HG03060 (cell line): ENCODE data around the gene LGR6.

Experiments
- ATAC-seq: cut with Tn5 transposase; IDR thresholded peaks from one replicate; pipeline ENCODE4 v1.9.1; 2021; ENCODE audit warnings: low read depth, moderate number of reproducible peaks; ENCODE audit not compliant: unreplicated experiment

Gene LGR6

DNA sequence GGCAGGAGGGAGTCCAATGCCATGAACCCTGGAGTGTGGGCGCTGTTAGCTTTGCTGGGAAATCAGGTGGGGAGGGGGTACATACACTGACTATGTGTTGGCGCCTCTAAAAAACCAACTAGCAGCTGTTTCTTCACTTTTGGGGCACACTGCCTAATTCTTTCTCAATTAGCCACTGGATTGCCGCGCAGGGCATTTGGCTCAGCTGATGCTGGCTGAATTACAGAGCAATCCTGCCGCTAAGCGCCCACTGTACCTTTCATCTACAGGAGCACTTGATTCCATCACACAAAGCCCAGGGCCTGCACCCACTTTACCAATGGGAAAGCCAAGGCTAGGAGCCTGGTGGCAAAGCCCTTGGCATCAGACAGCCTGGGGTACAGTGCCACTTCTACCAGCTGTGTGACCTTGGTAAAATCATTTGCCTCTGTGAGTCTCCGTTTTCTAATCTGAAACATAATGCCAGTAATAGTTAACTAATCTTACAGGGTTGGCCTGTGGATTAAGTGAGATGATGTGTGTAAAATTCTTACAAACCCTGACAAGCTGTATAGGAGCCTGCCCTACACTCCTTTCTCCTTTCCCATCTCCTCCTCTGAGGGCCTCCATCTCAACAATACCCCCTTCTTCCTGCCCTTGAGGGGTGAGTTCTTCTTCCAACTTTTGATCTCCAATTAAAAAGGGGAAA is 89.1 kb downstream of the LGR6 start:
- ATAC-seq = no peak

GRCh38 chr1:202283379-202283844 is 89.8 kb downstream of the LGR6 start:
- no peak for ATAC-seq

GRCh38 chr1:202283991-202284390 is 90.4 kb downstream of the LGR6 start:
- ATAC-seq = no peak

DNA sequence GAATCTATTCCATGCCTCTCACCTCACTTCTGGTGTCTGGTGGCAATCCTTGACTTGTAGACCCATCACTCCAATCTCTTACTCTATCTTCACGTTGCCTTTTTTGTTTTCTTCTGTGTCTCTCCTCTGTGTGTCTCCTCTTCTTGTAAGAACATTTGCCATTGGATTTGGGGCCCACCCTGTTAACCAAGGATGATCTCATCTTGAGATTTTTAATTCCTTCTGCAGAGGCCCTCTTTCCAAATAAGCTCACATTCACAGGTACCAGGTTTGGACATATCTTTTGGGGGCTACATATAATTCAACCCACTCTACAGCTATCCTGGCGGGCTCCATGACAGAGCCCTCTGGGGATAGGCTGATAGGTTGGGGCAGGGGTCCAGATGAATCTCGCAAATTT is 92.3 kb downstream of the LGR6 start:
- ATAC-seq = no peak

DNA sequence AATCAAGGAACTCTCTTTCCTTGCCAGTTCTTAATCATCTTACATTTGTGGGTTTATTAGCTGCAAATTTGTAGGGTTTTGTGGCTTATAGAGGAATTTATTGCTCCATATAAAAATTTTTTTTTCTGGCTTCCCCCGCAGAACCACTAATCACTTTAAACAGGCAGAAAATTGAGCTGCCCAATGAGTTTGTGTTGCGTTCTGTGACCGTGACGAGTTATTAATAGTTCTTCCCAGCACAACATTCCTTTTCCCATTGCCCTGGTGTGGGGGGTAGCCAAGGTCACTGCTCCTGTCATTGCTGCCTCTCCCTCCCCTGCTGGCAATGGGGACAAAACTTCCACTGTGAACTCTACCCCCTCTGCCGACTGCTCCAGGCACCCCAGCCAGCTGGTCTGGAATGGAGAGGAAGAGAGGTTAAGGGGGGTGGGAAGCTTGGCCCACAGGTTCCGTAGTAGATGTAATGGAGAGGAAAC is 93.1 kb downstream of the LGR6 start:
- ATAC-seq = no peak

GRCh38 chr1:202287196-202287595 is 93.6 kb downstream of the LGR6 start:
- no peak for ATAC-seq

GRCh38 chr1:202288177-202288576 is 94.6 kb downstream of the LGR6 start:
- no peak for ATAC-seq

GRCh38 chr1:202289009-202289408 is 95.4 kb downstream of the LGR6 start:
- ATAC-seq = no peak

DNA sequence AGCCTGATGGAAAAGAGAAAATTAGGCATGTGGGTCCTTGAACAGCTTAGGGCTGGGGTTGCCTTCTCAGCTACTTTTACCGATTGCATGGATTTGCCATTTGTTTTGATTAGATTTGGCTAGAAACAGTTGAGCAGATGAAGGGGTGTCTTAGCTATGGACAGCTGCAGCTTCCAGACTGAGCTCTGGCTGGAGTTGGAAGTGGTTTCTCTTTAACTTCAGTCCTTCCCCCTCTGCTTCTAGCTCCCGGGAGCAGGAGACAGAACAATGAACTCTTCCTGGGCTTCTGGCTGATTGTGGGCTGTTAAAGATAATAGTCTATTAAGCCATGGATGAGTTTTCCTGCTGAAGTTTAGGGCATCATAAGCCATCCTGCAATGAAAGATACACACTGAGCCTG is 97.4 kb downstream of the LGR6 start:
- ATAC-seq = no peak

DNA sequence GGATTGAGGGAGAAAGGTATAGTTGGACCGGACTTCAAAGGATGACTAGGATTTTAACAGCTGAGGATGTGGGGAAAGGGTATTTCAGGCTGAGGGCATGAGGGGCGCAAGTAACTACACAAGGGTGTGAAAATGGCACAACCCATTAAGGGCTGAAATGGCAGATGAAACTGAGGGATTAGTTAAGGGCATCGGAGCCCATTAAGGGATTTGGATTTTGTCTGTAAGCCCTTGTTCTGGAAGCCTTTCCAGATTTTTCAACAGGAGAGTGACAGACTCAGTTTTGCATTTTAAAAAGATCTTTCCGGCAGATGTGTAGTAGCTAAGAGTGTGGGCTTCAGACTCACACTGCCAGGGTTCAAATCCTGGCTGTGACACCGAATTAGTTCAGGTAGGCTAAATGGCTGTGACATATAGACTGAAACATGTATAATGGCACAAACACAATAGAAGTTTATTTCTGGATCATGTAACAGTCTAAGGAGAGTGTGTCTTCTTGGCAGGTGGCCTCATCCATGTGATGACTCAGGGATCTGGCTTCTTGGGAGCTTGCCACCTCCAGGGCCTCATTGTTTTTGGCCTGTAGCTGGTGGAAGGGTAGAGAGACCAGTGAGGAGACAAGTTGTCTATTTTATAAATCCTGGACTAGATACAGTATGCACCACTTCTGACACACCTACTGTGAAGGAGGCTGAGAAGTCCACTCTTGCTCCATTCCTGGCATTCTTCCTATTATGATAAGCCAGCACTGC is 98.5 kb downstream of the LGR6 start:
- ATAC-seq = no peak

- ATAC-seq = no peak
Measured at GRCh38 chr1:202292773-202293172, 99.2 kb downstream of the LGR6 start.

- ATAC-seq = no peak
Measured at GRCh38 chr1:202293569-202293968, 100.0 kb downstream of the LGR6 start.

GRCh38 chr1:202302166-202302565 is 108.6 kb downstream of the LGR6 start:
- ATAC-seq = no peak

GRCh38 chr1:202304375-202304774 is 110.8 kb downstream of the LGR6 start:
- no peak for ATAC-seq

DNA sequence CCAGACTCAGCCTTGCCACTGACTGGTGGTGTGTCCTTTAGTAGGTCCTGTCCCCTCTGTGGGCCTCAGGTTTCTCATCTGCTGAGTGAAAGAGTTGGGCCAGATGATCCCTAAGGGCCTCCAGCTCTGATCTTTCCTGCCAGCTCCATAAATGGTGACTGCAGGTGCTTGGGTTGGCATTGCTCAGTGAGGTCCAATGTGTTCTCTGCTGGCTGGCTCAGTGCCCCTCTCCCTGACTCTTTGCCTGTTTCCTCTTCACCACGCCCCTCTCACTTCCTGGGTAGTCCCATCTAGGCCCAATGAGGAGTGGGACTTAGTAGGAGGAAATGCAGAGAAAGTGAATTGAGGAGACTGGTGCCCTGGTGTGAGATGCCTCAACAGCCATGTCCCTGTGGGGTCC is 111.6 kb downstream of the LGR6 start:
- no peak for ATAC-seq

GRCh38 chr1:202306535-202307345 is 113.1 kb downstream of the LGR6 start:
- ATAC-seq = no peak

GRCh38 chr1:202310071-202310725 is 116.6 kb downstream of the LGR6 start:
- ATAC-seq = no peak

DNA sequence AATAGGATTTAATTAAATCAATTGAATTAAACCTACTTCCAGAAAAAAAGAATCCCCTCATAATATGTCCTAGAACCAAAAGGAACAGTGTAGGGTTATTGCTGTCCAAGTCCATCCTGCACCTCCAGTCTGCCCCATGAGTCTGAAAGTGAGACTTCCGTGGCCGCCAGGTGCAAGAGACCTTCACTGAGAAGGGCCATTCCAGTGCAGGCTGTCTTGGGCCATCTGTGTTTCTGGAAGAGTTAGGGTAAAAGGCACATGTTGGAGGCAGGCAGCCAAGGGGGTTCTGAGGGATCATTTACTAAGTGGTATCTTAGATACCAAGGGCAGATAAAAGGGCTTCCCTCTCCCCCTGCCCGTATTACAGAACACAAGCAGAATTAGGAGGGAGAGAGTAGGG is 117.1 kb downstream of the LGR6 start:
- ATAC-seq = no peak

DNA sequence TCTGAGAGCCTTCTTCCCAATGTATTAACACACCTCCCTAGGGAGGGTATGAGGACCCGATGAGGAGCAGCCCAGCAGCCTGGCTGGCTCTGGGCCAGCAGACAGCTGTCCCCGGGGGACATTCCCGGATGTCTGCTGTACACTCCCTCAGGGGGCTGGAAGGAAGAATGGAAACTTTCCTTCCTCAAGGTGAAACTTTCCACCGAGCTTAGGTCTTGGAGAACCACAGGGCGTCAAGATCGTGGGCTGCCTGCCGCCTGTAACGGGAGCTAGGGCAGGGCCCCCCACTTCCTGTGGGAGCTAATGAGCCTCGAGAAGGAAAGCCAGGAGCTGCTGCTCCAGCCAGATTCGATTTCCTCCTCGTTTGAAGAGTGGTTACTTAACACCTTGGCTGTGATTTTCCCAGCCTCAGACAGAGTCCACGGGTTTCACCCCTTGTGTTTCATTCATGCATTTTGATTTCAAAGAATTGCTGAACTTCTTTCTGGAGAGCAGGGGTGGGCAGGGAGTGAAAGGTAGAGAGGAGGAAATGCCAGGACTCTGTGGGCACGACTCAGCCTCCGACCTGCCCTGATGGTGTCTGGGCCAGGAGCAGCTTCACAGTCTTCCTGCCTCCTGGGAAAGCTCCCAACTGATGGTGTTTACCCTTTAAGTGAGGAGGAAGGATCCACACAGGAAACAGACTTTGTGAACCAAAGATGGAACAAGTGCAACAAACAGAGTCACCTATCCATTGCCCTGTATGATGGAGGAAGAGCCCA is 118.5 kb downstream of the LGR6 start:
- ATAC-seq = no peak
